ENCODE measurements around the gene INPP4B.

The INPP4B gene

DNA sequence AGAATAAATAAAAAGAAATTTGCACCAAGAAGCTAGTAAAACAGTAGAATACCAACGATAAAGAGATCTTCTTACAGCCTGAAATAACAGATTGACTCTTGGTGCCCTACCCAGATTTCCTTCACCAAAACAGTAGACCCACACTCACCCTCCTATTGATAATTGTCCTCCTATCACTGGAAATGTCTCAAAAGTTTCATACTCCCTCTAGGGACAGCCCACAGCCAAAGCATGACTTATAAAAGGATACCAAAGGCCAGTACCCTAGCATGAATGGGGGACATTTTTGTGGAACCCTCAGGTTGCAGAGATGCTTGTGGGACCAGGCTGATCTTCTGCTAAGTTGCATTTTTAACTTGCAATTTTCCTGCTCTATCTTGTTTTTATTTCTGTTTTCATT lies 104.1 kb downstream of the INPP4B start:
- DNase-seq (ENCODE audit: low read depth in 3 of 3) = no peak

DNA sequence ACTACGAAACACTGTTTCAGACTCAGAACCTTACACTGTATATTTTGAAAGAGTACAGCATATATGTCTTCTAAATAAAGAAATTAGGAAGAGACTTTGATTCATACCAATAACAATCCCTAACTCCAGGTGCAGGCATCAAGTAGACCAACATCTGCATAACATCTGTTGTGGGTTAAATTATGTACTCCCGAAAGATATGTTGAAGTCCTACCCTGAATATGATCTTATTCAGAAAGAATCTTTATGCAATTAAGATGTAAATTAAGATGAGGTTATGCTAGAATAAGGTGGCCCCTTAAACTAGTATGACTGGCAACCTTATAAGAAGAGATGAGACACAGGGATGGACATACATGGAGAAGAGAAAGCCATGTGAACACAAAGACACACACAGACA lies 117.9 kb downstream of the INPP4B start:
- DNase-seq (ENCODE audit: low read depth in 3 of 3) = no peak

DNA sequence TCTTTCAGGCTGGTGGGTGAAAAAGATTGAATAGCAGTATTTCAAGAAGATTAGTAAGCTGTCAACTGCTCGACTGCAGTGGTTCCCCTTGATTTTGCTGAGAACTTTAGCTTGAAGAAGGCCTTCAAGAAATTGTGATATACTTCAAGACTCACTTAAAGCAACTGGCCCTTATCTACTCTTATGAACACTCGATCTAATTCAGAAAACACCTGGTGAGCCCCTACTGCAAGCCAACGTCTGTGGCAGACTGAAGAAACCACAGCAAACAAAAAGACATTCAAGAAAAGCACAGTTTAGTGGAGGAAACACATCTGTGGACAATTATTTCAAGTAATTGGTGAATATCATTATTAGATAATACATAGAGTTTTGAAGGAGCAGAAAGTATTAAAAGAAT lies 119.0 kb downstream of the INPP4B start:
- DNase-seq (ENCODE audit: low read depth in 3 of 3) = no peak

DNA sequence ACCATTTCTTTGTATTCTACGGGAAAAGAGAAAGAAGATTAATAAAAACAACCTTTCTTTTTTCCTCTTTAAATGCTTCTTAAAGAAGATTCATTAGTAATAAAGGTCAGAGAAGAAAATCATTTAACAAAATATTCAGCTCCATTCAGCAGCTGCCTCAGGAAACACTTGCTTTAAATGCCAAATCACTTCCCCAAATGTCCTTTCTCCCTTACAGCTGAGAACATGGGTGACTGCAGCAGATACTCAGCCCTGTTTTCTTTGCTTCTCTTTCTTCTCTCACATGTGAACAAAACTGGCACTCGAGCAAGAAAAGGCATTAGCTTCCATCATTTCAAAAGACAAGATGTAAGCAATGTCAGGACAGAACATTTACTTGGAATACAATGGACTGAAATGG lies 120.2 kb downstream of the INPP4B start:
- no peak for DNase-seq (ENCODE audit: low read depth in 3 of 3)

DNA sequence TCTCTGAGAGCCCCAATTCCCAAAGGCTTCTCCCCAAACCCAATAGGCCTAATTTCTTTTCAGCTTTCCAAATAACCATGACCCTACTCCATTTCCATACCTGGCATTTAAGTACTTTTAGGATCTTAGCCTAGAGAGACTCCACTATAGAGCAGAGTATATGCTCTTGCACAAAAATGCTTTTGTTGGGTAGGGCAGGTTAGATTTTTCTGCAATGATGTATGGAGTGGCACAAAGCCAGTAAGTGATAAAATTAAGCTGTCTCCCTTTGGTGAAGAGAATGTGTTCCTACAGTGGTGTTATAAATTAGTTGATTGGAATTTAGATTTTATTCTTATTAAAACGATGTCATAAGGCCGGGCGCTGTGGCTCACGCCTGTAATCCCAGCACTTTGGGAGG lies 124.9 kb downstream of the INPP4B start:
- no peak for DNase-seq (ENCODE audit: low read depth in 3 of 3)

DNA sequence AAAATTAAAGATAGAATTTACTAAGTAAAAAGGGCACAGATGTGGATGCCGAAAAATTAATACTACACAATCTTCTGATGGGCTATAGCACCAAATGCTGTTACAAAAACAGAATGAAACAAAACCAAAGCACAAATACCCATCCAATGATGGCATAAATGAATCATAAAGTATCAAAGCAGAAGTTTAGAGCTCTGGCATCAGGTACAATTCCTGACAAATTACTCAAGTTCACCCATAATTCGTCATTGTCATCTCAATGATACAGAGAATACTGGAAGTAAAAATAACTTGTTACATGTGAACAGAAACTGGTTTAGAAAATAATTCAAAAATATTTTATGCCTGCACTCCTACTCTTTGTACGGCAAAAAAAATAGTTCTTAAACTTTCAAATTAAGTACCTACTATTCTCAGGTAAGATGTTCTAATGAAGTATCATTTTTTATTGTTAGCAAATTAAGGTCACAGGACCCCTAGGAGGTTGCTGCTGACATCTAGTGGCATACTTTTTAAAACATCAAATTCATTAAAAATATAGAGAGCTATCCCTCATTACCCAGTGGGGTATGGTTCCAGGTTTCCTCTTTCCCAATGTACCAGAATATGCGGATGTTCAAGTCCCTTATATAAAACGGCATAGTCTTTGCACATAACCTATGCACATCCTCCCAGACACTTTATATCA lies 126.1 kb downstream of the INPP4B start:
- DNase-seq (ENCODE audit: low read depth in 3 of 3) = no peak

DNA sequence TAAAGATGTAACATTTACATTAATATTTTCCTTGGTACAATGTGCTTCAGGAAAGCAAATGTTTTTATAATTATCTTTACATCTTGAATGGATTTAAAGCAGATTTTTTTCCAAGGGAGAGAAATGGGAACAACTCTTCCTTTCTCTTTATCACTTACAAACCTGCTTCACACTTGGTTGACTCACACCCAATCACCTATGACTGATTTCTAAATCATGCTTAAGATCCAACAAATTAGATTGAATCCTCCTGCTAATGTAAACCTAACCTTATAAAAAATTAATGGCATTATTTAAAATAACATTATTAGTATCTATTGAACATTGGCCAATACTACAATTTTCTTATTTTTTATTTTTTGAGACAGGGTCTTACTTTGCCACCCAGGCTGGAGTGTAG lies 127.1 kb downstream of the INPP4B start:
- DNase-seq (ENCODE audit: low read depth in 3 of 3) = no peak

DNA sequence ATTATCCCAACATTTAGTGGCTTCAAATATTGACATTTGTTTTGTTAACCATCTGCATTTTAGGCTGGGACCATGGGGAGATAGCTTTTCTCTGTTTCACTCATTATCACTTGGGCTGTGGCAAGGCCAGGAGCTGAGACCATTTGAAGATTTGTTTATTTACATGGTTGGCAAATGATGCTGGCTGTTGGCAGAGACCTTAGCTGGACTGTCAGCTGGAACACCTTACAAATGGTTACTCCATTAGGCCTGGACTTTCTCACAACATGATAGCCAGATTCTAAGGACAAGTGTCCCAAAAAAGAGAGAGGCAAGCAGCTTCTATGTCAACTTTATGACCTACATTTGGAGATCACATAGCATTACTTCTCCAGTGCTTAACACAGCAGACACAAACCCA lies 130.4 kb downstream of the INPP4B start:
- no peak for DNase-seq (ENCODE audit: low read depth in 3 of 3)

DNA sequence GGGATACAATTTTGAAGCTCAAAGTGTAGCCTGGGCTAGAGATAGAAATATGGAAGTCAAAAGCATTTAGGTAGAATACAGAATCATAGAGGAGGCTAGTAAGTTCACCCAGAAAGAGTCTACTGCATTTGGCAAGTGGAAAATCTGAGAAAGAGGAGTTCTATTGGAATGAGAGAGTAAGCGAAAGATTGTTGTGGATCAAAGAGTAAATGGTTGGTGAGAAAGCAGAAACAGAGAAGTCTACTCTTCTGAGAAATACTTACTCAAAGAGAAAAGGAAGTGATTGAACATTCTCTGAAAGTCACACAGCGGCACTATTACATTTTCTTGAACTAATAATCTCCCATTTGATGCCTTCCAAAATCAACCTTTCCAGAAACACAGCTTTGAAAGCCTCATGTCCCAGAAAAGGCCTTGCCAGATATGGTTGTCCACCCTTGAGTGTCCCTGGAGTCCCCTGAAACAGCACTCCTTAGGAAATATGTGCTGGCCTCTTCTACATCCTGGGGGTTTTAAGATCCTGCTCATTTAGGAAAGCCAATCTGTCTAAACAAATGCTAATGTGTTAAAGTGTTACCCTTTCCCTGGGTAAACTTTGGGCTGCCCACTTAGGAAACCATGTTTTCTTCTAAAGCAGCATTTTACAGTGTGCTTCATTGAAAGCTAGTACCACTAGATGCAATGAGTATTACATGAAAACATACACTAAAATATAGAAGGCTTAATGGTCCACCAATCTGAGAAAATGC lies 132.6 kb downstream of the INPP4B start:
- no peak for DNase-seq (ENCODE audit: low read depth in 3 of 3)

DNA sequence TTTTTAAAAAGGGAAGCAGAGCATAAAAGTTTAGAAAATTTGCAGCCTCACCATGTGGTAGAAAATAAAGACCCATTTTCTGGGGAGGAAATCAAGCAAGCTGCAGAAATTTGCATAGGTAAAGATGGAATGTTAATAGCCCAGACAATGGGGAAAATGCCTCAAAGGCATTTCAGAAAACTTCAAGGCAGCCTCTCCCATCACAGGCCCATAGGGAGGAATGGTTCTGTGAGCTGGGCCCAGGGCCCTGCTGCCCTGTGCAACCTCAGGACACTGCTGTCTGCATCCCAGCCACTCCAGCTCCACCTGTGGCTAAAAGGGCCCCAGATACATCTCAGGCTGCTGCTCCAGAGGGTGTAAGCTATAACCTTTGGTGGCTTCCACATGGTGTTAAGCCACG lies 137.9 kb downstream of the INPP4B start:
- DNase-seq (ENCODE audit: low read depth in 3 of 3) = no peak

DNA sequence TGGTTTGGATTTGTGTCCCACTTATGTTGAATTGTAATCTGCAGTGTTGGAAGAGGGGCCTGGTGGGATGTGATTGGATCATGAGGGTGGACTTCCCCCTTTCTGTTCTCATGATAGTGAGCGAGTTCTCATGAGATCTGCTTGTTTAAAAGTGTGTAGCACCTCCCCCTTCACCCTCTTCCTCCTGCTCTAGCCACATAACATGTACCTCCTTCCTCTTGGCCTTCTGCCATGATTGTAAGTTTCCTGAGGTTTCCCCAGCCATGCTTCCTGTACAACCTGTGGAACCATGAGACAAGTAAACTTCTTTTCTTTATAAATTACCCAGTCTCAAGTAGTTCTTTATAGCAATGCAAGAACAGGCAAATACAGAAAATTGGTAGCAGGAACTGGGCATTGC lies 138.7 kb downstream of the INPP4B start:
- DNase-seq (ENCODE audit: low read depth in 3 of 3) = no peak

DNA sequence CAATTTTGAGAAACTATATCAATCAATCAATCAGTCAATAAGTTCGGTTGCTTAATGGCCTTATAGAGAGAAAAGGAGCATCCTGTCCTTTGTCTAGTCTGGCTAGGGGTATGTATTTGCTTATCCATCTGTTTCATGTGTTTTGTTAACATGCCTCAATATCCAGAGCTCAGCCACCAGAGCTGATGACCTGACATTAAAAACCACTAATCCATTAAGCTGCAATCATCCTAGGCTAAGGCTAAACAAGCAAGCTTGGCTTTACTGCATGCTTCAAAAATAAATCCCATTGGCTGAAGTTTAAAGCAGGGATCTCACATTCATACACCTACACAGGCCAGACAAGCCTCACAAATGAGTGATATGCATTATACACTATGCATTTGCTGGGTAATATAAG lies 139.7 kb downstream of the INPP4B start:
- no peak for DNase-seq (ENCODE audit: low read depth in 3 of 3)

DNA sequence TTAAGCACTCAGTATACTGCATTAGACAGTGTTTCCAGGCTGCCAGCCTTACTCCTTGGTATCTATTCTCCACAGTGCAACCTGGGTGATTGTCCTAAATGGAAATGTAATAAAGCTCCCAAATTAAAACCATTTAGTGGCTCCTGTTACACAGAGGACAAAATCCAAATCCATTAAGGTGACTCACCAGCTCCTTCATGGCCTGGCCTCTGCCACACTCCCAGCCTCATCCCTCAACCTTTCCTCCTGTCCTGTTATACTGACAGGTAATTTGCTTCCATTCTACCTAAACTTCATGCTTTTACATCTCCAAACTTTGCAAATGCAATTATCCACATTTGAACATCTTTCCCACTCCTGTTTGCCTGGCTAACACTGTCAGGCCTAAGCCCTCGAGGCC lies 140.3 kb downstream of the INPP4B start:
- no peak for DNase-seq (ENCODE audit: low read depth in 3 of 3)

DNA sequence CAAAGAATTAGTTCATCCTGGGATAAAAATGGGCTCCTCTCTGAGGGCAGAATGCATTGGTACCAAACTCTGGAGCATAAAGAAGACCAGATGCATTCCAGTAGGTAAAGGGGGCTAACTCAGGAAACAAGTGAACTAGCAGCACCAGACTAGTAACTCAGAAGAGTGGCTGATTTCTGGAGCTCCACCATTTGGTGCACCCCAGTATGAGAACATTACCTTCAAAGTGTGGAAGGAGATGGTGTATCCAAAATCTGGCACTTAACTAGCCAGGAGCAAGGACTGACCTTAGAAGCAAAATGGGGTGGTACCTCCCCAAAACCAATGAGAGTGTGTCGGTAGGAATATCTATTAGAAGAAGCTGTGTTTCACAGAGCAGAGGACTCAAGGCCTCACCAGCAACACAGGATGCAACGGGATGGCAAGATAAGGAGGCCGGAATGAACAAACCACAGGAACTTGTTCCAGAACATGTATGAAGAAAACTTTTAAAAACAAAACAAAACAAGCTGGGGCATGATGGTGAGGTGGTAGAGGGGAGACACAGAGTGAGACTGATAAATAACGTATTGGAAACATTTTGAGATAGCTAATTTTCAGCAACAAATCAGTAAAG lies 142.3 kb downstream of the INPP4B start:
- no peak for DNase-seq (ENCODE audit: low read depth in 3 of 3)

DNA sequence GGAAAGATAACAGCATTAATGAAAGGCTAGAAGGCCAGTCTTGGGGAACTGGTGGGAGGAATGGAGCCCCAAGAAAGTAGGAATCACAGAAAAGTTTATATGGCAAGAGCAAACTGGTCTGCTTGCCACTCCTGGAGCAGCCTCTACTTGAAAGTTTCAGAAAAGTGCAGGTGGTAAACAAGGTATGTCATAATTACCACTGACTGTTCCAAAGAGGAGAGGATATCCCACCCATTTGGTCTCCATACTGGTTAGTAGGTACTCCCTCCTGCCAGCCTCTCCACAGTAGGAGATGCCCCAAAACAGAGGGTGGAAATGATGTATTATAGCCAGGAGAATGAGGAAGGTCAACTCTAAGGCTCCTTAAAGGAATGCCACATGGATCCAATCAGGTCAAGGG lies 145.1 kb downstream of the INPP4B start:
- DNase-seq (ENCODE audit: low read depth in 3 of 3) = no peak

DNA sequence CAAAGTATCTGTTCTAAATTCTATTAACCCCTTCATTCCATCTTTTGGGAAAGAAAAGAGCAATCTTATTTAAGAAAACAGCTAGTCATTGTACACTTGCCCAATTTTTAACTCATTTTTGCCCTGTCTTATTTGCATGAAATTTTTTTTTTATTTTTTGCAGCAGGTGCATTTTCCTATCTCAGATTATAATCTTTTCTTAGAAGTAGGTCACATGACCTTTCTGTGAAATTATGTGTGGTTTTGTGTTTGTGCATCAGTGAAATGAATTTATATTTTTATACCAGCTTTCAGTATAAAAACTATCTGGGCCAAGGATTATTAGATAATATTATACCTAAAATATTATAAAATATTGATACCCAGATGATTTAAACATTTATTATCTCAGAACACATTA lies 145.6 kb downstream of the INPP4B start:
- DNase-seq (ENCODE audit: low read depth in 3 of 3) = no peak

DNA sequence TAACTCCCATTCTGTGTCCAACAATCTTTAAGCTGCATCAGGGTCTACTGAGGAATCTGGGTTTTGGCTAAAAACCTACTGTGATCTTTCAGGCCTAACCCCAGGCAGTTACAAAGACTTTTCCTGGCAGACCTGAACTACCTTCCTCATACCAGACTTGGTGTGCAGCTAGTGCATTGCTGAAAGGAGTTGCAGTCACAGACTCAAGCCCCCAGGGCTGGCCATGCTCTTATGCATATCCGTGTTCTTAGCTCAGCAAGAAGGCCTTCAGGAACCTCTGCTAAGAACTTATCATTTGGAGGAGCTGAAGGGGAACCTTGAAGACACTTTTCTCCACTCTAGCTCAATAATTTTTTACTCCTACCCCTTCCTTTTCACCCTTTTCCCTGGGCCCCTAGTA lies 147.5 kb downstream of the INPP4B start:
- DNase-seq (ENCODE audit: low read depth in 3 of 3) = no peak

DNA sequence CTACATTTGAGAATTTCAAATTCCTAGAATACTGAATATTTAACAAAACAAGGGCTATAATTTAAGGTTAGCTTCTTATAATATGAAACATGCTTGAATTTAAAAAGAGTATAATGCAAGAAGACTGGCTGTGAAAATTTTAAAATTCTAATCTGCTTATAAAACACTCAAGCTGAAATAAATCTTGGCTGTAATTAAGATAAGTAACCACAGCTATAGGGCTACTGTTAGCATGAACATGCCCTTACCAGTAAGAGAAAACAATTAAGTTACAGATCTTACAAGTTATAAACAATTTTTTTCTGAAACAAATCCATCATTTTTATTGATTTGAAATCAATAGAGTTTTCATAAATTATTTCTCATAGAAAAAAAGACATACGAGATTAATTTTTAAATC lies 148.2 kb downstream of the INPP4B start:
- DNase-seq (ENCODE audit: low read depth in 3 of 3) = no peak

DNA sequence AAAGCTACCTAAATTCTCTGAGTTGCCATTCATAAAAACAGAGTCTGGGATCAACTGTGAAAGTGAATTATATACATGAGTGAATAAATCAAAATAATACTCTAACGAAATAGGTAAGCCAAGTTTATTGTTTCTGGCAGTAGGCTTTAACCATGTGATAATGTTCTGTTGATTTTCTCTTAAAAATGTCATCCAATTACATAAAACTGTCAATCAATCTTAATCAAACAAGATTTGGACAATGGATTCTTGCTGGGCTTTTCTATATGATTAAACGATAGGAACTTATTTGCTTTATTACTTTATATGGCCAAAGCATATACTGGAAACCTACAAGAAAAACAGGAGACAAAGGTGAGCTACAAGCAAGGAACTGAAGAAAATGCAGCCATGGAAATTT lies 148.8 kb downstream of the INPP4B start:
- no peak for DNase-seq (ENCODE audit: low read depth in 3 of 3)

DNA sequence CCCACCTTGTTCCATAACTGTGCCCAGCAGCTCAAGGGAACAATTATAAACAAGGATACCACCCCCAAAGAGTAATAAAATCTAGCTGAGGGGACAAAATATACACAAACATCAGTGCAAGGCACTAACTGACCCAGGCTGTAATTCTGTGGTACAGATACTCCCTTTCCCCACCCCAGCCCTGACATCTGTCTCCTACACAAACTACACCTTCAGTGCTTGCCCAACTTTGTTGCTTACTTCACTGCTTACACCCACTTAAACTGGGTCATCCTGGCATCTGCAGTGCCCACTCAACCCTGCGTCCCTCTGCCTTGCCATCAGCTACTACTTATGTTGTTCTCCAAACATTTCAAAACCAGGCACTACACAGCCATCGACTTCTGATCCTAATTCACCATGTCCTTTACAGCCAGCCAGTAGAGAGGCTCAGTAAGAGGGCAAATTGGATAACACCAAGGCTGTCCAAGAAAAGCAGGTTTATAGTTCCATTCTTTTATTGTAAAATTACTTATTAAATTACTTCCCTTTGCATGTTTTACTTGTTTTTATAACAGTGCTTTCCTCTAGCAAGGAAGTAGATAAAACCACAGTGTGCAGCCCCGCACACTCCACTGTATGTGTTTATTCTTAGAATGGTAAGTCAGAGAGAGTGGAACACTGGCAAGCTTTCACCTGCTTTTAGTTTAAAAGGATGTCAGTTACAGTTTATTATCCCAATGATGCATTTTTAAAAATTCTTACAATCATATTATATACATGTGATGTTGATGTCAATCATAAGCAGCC lies 149.6 kb downstream of the INPP4B start:
- no peak for DNase-seq (ENCODE audit: low read depth in 3 of 3)

DNA sequence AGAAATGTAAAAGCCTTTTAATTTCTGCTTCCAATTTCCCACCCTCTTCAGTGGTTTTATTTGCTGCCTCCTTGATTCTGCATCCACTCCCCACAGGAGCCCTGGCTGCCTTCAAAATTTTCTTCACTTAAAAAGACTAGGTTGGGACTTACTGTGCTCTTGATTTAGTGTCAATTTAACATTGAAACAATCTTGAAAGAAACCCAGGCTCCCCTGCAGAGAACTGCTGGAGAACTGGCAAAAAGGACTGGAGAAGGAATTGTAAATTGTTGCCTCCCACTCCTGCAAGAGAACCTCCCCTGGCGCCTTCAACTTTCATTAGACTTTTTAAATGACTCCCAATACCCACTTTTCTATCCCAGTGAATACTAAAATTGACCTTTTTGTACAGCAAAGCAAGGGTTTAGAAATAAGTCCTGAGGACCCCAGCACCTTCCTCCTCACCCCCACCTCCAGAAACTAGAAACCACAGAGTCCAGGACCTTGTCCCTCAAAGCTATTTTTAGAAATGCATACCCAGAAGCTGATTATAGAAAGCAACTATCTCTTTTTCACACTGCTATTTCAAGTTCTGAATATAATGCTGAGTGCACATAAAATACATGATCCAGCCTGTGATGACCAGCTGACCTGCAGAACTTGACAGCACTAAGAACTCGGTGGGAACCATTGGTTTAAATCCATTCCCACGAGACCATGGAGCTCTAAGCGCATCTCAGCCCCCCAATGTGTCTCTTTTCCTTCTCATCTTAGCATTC lies 155.5 kb downstream of the INPP4B start:
- no peak for DNase-seq (ENCODE audit: low read depth in 3 of 3)
